ENCODE results near the gene PHC3.
"Not testable (repeated sequence)": the region's sequence is repeated elsewhere in the genome, so short reads cannot be mapped to it uniquely, and the experiment has no call there.

PHC3 gene

DNA sequence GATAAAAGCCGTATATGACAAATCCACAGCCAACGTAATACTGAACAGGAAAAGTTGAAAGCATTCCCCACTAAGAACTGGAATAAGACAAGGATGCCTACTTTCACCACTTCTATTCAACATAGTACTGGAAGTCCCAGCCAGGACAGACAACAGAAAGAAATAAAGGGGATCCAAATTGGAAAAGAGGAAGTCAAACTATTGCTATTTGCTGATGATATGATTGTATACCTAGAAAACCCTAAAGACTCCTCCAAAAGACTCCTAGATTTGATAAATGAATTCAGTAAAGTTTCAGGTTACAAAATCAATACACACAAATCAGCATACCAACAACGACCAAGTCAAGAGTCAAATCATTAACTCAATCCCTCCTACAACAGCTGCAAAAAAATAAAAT, 14.2 kb upstream of the PHC3 start:
- DNase-seq (ENCODE audit: low read depth) = not testable (repeated sequence)

DNA sequence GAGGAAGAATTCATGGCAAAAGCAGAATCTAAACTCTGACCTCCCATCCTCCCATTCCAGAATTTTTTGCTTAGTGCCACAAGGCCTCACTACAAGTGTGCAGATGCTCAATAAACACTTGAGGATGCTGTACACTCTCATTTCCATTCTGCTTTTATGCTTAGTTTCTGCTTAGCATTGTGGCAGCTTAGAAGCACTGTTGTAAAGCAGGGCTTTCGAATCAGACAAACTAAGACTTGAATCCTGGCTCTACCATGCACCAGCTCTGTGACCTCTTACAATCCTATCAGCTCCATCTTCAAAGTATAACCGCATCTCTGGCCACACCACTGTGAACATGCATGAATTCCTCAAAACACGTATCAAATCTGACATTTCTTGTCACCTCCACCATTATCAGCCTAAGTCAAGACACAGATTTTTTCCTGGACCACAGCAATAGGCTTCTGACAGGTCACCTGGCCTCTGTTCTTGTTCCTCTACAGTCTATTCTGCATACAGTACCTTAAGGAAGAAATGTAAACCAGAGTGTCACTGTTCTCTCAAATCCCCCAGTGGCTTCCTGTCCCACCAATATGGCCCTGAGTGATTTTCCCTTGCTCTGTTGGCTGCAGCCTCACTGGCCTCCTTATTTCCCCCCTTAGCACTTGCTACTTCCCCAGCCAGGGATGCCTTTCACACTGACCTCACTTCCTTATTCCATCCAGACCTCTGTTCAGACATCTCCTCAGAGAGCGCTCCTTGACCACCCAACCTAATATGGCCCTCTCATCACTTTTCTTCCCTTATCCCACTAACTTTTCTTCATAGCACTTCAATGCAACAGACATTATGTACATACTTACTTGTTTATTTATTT, 8.1 kb upstream of the PHC3 start:
- no peak for DNase-seq (ENCODE audit: low read depth)

DNA sequence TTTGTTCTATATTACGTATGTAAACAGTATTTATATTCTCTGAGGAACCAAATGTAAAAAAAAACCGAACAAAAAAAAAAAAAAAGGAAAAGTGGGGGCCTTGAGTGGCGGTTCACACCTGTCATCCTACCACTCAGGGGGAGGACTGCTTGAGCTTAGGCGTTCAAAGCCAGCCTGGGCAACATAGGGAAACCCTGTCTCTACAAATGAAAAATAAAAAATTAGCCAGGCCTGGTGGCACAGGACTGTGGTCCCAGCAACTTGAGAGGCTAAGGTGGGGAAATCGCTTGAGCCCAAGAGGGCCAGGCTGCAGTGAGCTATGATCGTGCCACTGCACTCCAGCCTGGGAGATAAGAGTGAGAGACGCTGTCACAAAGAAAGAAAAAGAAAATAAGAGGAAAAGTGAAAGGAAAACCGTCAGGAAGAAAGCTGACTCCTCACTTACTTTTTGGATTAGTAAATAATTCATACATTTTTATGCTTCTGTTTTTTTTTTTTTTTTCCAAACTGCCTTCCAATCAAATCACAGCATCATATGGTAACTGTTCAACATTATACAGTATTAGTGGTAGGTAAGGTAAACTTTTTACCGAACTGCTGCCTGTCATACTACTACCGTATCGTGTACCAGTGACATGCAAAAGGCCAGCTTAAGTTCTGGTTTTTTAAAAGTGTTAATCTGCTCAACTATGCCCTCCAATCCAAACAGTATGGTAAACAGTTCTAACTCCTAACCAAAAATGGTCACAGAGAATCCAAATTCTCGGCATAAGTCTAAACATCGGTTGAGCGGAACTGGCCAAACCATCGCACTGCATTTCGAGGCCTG, 1.2 kb downstream of the PHC3 start:
- peak; percentile 42 for DNase-seq (ENCODE audit: low read depth)

DNA sequence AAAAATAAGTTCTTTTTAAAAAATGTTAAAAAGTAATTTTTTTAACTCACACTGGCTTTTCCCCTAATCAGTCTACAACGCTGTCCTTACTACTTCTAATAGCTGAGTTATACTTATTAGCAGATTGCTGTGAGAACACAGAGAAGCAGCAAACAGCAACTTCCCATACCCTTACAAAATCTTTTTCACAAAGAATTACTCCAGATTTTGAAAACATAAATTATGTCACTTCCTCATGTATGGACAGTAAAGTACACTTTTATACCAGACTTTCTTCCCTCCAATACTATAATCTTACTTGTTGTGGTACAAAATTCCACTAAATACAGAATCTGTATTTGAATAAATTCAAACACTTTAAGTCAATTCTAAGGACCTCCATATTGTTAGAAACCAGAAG, 2.1 kb downstream of the PHC3 start:
- DNase-seq (ENCODE audit: low read depth) = no peak

DNA sequence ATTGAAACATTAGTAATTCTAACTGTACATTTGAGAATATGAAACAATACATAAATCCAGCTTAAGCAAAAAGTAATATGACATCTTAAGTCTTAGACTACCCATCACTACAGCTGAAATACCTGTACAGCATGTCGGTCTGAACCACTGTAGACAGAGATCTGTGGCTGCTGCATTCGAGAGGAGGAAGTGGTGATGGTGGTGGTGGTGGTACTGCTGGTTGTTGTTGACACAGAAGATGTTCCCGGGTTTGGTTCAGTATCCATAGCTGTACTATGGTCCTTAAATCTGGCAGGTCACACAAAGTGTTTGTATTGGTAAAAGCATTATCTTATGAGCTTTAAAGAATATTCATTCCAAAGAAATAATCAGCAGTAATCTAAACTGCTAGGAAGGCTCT, 2.9 kb downstream of the PHC3 start:
- no peak for DNase-seq (ENCODE audit: low read depth)

DNA sequence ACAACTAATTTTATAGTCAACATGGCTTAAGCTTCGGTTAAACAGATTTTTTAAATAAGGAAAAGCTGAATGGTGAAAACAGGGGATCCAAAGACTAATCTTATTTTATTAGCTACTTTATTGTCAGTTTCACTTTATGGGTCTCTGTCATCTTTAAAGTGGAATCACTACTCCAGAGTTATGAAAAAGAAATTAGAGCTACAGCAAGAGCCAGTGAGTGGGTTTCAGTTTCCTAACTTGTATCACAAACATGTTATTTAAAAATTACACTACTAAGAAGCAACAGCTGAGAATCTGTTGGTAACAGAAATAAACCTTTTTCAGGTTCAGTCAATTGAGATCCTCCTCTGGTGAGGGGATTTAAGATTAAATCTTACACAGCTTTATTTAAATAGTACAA, 10.0 kb downstream of the PHC3 start:
- DNase-seq (ENCODE audit: low read depth) = no peak

DNA sequence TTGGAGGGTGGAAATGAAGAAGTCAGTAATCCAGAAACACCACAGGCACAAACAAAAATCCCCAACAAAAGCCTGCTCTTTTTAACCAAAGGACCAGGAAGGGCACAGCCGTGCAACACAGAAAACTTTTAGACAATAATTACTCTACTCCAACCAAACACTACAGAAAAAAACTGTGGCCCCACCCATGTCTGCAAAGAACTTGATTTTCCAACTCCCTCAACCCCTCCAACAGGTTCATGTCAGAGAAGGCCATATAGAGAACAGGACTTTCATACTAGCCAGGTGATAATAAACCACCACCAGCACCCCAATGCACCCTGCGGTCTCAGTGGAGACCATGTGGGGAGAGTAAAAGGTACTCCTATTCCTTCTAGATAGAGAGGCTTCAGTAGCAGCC, 16.8 kb downstream of the PHC3 start:
- DNase-seq (ENCODE audit: low read depth) = no peak

DNA sequence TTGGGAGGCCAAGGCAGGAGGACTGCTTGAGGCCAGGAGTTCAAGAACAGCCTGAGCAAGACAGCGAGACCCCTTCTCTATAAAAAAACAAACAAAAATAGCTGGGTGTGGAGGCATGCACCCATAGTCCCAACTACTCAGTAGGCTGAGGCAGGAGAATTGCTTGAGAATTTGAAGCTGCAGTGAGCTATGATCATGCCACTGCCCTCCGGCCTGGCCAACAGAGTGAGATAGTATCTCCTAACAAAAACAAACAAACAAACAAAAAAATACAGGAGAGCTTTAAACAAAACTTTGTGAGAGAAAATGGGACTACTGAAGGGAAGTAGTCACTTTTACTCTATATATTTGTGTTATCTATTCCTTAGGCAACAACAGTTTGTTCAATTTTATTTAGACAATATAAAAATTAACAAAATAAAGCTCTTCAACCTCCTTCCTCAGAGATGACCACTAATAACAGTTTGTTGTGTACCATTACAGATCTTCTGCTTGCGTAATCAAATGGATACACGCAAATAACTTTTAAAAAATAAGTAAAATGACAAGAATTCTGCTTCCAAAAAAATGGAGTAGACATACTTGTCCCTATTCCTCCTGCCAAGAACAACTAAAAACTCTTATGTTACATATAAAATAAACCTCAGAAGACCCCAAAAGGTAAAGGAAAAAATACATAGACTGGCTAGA, 17.4 kb downstream of the PHC3 start:
- no peak for DNase-seq (ENCODE audit: low read depth)

DNA sequence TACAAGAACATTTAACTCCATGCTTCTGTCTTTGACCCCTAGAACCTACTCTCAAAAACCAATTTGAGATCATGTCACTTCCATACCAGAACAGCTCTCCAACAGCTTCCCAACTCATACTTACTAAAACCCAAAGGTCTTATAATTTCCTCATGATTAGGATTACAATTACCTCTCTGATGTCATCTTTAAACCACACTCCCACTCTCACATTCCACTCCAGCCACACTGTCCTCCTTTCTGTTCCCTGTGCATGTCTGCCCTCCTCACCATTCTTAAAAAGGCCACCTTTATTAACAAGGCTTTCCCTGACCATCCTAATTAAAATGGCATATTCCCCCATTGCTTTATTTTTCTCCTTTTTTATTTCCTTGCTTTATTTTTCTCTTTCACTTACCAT, 18.9 kb downstream of the PHC3 start:
- DNase-seq (ENCODE audit: low read depth) = peak; percentile 10

DNA sequence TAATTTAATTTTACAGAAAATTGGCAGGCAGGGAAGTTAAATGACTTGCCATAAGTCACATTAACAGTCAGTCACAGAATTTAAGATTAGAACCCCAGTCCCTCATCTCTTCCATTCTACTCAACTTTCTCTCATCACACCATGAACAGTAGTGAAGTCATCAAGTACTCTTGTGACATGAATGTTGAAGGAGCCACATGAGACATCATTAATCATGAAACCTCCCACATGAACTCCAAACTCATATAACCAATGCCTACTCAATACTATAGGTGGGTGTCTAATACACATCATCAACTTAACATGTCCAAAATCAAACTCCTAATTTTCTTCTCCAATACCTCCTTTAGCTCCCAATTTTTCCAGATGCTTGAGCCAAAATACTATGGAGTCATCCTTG, 19.5 kb downstream of the PHC3 start:
- peak; percentile 20 for DNase-seq (ENCODE audit: low read depth)

DNA sequence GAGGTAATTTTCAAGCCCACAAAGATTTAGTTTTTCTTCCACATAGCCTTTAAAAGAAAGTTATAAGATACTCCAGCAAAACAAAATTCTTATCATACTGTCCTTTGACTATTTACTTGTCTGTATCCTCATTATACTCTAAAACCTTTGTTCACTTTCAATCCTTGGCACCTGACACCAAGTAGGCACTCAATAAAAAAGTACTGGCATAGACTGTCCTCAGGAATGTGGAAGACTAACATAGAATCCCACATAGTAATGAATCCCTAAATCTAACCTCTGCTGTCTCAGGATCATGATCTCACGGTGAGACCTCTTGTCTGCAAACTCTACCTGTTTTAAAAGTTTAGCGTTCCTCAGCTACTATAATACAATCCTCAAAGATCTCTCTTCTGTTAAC, 21.6 kb downstream of the PHC3 start:
- no peak for DNase-seq (ENCODE audit: low read depth)

DNA sequence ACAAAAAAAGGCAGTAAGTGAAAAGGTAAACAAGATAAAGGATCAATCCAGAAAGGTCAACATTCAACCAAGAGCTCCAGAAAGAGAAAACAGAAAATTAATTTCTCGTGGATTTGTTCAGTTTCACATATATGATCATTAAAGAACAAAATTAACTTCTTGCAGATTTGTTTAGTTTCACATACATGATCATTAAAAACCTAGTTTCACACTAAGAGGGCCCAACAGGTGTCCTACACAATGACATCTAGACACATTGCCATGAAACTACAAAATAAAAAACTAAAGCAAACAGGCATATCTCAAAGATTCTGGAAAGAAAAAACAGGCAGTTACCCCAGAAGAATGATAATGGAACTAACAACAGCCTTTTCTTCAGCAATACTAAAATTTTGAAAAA, 22.1 kb downstream of the PHC3 start:
- no peak for DNase-seq (ENCODE audit: low read depth)

DNA sequence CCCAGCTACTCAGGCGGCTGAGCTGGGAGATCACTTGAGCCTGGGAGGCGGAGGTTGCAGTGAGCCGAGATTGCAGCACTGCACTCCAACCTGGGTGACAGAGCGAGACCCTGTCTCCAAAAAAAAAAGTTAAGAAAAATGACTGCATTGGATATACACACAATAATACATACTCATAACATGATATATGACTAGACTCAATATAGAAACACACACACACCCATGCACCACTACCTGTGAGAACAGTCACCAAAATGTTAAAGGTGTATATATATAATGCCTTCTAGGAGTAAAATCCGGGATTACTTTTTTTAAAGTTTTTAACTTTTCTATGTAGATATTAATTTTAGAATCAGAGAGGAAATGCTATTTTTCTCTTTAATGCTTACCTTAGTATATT, 25.9 kb downstream of the PHC3 start:
- no peak for DNase-seq (ENCODE audit: low read depth)

DNA sequence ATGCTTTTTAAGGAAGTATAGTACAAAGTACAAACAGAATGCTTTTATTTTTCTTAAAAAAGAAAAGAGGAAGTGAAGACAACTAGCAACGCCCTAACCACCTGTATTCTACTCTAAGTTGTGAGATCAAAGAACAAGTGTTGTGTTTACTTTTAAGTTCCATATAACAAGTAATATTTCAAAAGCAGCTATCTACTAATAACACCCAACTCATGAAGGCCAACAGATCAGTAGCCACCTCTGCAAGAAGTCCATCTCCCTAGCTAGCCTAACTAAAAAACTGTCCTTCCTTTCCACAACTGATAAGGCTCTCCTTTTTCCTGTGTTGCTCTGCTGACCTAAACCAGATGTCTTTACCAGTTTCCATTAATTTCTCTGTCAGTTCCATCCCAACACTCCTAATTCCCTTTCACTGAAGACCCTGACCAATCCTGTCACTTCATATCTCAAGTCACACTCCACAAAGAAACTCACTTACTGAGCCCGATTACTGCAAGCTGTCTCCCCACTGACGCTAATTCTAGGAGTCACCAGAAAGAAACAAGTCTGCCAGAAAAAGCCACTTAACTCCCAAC, 26.9 kb downstream of the PHC3 start:
- DNase-seq (ENCODE audit: low read depth) = no peak

DNA sequence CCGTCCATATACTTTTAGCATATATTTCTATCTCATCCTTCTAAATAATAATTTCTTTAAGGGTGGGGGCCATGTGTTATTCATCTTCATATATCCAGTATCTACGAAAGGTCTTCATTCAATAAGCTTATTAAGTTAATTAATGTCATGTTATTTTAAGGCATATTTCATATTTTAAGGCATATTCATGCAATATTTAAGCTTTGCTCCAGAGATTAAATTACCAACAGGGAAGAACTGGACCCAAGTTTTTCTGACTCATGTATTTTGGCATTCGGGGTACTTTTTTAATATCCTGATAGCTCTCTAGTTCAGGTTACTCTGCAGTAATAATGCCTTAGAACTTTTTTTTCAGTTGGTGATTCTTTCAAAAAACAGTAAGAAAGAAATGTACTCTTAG, 27.4 kb downstream of the PHC3 start:
- DNase-seq (ENCODE audit: low read depth) = no peak

DNA sequence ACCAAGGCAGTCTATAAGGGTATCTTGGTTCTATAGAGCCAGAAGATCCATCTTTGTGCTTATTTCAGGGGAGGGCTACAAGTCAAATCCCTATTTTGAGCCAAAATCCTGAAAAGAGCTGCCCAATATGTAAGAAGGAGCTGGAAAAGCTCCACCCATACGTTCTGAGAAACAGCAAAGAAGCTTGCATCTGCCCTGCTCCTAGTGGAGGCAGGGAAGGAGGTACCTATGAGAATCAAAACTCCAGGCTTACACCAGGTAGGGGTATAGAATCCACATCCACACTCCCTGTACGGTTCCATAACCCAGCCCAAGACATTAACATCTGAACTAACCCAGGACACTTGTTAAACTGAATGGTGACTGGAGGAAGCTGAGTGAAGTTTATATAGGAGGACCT, 30.0 kb downstream of the PHC3 start:
- no peak for DNase-seq (ENCODE audit: low read depth)

DNA sequence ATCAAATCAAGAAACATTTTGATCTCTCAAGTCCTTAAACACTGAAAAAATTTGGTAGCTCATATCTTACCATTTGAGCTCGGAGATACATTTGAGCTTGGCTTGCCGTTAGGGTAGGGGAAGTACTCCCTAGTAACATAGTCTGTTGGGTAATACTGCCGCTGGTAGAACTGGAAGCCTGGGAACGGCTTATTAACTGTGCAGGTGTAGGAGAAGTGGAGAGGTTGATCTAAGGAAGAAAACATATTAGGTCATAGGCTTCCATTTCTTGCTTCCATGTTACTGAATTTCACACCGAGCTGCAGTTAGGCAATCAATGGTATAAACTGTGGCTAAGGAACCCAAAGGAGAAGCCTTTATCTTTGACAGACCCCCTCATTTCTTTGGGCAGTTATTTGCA, 32.5 kb downstream of the PHC3 start:
- no peak for DNase-seq (ENCODE audit: low read depth)

DNA sequence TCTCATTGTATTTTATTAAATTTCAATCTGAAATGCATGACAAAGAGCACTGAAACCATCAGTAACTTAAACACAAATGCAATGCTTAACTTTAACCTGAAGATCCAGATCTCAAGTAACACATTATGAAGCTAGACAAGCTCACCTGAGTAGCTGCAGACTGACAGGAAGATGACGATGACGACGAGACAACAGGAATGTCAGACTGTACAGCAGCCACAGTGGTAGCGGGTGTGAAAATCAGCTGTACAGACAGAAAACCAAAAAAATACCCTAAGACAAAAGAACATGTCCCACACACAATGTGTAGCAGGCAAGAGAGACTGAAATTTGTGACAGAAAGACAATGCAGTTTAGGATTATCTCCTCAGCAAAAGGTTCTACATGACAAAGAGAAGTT, 36.3 kb downstream of the PHC3 start:
- DNase-seq (ENCODE audit: low read depth) = no peak

DNA sequence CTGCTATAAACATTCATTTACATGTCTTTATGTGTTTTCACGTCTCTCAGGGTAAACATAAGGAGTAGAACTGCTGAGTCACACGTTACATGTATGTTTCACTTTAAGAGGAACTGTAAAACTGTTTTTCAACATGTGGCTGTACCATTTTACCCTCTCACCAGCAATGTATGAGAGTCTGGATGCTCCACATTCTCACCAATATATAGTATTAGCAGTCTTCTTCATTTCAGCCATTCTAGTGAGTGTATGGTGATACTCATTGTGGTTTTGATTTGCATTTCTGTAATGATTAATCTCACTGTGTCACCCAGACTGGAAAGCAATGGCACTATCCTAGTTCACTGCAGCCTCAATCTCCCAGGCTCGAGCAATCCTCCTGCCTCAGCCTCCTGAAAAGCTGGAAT, 37.1 kb downstream of the PHC3 start:
- DNase-seq (ENCODE audit: low read depth) = peak; percentile 19

DNA sequence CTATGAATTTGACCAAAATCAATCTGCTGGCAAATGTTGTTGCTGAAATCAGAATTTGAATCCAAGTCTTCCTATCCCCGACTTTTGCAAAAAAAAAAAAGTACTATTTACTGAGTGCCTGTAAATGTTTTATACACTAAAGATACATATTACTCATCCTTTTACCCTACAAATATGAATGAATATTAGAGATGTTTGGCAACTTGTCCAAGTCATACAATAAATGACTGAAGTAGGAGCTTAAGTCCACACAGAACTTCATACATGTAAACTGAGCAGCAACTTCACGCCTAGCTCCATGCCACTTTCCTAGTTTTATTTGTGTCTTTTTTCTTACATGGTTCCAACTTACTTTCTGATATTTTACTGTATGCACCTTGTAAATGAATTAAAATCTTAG, 39.2 kb downstream of the PHC3 start:
- DNase-seq (ENCODE audit: low read depth) = no peak

DNA sequence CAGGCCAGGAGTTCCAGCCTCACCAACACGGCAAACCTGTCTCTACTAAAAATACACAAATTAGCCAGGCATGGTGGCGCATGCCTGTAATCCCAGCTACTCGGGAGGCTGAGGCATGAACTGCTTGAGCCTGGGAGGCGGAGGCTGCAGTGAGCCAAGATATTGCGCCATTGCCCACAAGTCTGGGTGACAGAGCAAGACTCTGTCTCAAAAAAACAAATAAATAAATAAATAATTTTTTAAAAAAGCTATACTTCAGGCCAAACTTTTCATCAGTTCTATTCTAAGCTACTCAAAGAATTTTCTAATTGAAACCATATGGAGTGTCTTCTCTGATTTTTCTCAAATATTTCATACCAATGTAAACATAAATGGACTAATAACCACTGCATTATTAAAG, 43.5 kb downstream of the PHC3 start:
- no peak for DNase-seq (ENCODE audit: low read depth)

DNA sequence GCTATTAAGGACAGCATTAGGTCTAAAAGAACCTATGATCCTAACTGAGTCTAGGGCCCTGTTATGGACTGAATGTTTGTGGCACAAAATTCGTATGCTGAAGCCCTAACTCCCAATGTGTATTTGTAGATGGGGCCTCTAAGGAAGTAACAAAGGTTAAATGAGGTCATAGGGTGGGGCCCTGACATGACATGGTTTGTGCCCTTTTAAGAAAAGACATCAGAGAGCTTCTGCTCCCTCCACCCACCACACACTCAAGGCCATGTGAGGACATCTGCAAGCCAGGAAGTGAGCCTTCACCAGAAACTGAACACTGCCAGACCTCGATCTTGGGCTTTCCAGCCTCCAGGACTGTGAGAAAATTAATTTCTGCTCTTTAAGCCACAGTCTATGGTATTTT, 49.2 kb downstream of the PHC3 start:
- DNase-seq (ENCODE audit: low read depth) = no peak

DNA sequence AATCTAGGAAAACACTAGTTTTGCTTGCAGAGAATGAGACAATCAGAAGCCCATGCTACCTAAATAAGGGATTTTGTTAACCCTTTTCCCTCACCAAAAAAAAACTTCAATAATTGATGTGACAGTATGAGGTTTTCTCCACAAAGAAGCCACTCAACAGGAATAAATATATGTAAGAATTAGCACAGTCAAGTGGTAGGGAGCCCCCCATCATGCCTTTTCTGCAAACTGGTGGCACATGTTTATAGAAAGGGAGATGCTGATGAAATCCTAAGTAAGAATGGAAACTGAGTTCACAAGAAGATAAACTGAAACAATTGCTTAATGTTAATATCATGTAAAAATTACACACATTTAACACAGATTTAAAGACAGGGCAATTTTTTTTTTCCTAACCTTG, 51.0 kb downstream of the PHC3 start:
- DNase-seq (ENCODE audit: low read depth) = no peak
